ENCODE measurements around the gene GPC6. TPM values are rescaled to one million over a fixed set of nuclear protein-coding genes. Genes with fewer than 3 reads are reported as not detected.

Gene GPC6
- polyA plus RNA-seq, 1 donor (not counting 4 experiments of a cell fraction or from before 2014, with no cell fraction given): 0.42 TPM

- no peak overlapping the region for H3K9ac ChIP-seq (ENCODE audit: control insufficient read depth, extremely low read depth, insufficient read depth, low read length)
- no peaks in the 10 kb centered on the region for H4K20me1 ChIP-seq (ENCODE audit: control insufficient read depth, extremely low read depth, insufficient read depth, low read length)
- TF ChIP-seq EZH2 (IDR thresholded peaks at IDR 0.05; ENCODE audit: low read length) (no peak), CTCF (optimal IDR thresholded peaks at IDR 0.05 in 1 of 3, IDR thresholded peaks at IDR 0.05 in 1 of 3, conservative IDR thresholded peaks at IDR 0.05 in 1 of 3; ENCODE audit: extremely low read depth in 1 of 3, insufficient read depth in 2 of 3, low read length in 3 of 3) (no peak)
- no peak for DNase-seq (ENCODE audit: low read depth, low spot score)
- H3K4me2 ChIP-seq (ENCODE audit: control insufficient read depth, extremely low read depth, insufficient read depth, low read depth, low read length): no peak overlapping the region
- H3K36me3 ChIP-seq (ENCODE audit: control insufficient read depth in 2 of 2, extremely low read depth in 1 of 2, insufficient read depth in 2 of 2, low read length in 2 of 2): no peaks in the 10 kb centered on the region
- no peaks in the 10 kb centered on the region for H3K9me1 ChIP-seq (ENCODE audit: control insufficient read depth, extremely low read depth, insufficient read depth, low read length)
- no peak for FAIRE-seq
- no peaks in the 10 kb centered on the region for H3K27me3 ChIP-seq (ENCODE audit: control insufficient read depth, extremely low read depth, insufficient read depth, low read length)
- H3K4me1 ChIP-seq (ENCODE audit: control insufficient read depth, extremely low read depth, insufficient read depth, low read length): no peaks in the 10 kb centered on the region
- no peak overlapping the region for H2AFZ ChIP-seq (ENCODE audit: control insufficient read depth, low read length)
- H3K79me2 ChIP-seq (ENCODE audit: control insufficient read depth, insufficient read depth, low read length): no peaks in the 10 kb centered on the region
- no peak overlapping the region for H3K27ac ChIP-seq (ENCODE audit: control insufficient read depth, insufficient read depth, low read length)
- dilution Hi-C loops (cut with MboI; ENCODE audit: extremely low pct_ligation_motif_present, low sequenced_read_pairs): no loop called here
- H3K9me3 ChIP-seq (ENCODE audit: control insufficient read depth, low read depth, low read length): no peaks in the 10 kb centered on the region
- no peak overlapping the region for H3K4me3 ChIP-seq (ENCODE audit: control insufficient read depth in 2 of 3, extremely low read depth in 1 of 3, insufficient read depth in 2 of 3, low read depth in 1 of 3, low read length in 3 of 3)
These were observed 1206.7 kb downstream of the GPC6 start for GRCh38 chr13:94433055-94433961.

GRCh38 chr13:94435604-94436226 lies 1209.1 kb downstream of the GPC6 start:
- H3K4me1 ChIP-seq (ENCODE audit: control insufficient read depth, extremely low read depth, insufficient read depth, low read length): no peaks in the 10 kb centered on the region
- no peaks in the 10 kb centered on the region for H3K79me2 ChIP-seq (ENCODE audit: control insufficient read depth, insufficient read depth, low read length)
- FAIRE-seq (peak; percentile 34), DNase-seq (ENCODE audit: low read depth, low spot score) (peak; percentile 5)
- no peaks in the 10 kb centered on the region for H3K9me3 ChIP-seq (ENCODE audit: control insufficient read depth, low read depth, low read length)
- no peak overlapping the region for H2AFZ ChIP-seq (ENCODE audit: control insufficient read depth, low read length)
- no peak overlapping the region for H3K4me3 ChIP-seq (ENCODE audit: control insufficient read depth in 2 of 3, extremely low read depth in 1 of 3, insufficient read depth in 2 of 3, low read depth in 1 of 3, low read length in 3 of 3)
- H3K36me3 ChIP-seq (ENCODE audit: control insufficient read depth in 2 of 2, extremely low read depth in 1 of 2, insufficient read depth in 2 of 2, low read length in 2 of 2): no peaks in the 10 kb centered on the region
- H3K27me3 ChIP-seq (ENCODE audit: control insufficient read depth, extremely low read depth, insufficient read depth, low read length): no peaks in the 10 kb centered on the region
- H4K20me1 ChIP-seq (ENCODE audit: control insufficient read depth, extremely low read depth, insufficient read depth, low read length): no peaks in the 10 kb centered on the region
- H3K27ac ChIP-seq (ENCODE audit: control insufficient read depth, insufficient read depth, low read length): no peak overlapping the region
- dilution Hi-C loops (cut with MboI; ENCODE audit: extremely low pct_ligation_motif_present, low sequenced_read_pairs): no loop called here
- no peak overlapping the region for H3K9ac ChIP-seq (ENCODE audit: control insufficient read depth, extremely low read depth, insufficient read depth, low read length)
- peak in 2 of 3 experiments; percentile 45 to 48 for TF ChIP-seq CTCF (optimal IDR thresholded peaks at IDR 0.05 in 1 of 3, IDR thresholded peaks at IDR 0.05 in 1 of 3, conservative IDR thresholded peaks at IDR 0.05 in 1 of 3; ENCODE audit: extremely low read depth in 1 of 3, insufficient read depth in 2 of 3, low read length in 3 of 3)
- no peak for TF ChIP-seq EZH2 (IDR thresholded peaks at IDR 0.05; ENCODE audit: low read length)
- H3K9me1 ChIP-seq (ENCODE audit: control insufficient read depth, extremely low read depth, insufficient read depth, low read length): no peaks in the 10 kb centered on the region
- no peak overlapping the region for H3K4me2 ChIP-seq (ENCODE audit: control insufficient read depth, extremely low read depth, insufficient read depth, low read depth, low read length)

All from keratinocyte (primary cell).